Neural progenitor cell (in vitro differentiated cells): Measurements from ENCODE around the gene HACE1.

ENCODE experiments used
- CTCF ChIP-seq: fragments of 200-600 bp; sonication (generic); IDR thresholded peaks from 2 replicates; pipeline ENCODE4 v1.5.1; 2017; ENCODE audit warnings: antibody characterized with exemption, mild to moderate bottlenecking
- EZH2phosphoT487 ChIP-seq: fragments of 200-600 bp; sonication (generic); IDR thresholded peaks from 2 replicates; pipeline ENCODE4 v1.6.1; 2017; ENCODE audit warnings: antibody characterized with exemption

- TF ChIP-seq EZH2phosphoT487: no peak
- TF ChIP-seq CTCF: no peak
Measured at GRCh38 chr6:104730450-104730849, 129.3 kb downstream of the HACE1 start.
